Measurements from ENCODE around the gene SORCS2. TPM values are rescaled to one million over a fixed set of nuclear protein-coding genes. Genes with fewer than 3 reads are reported as not detected.

Gene SORCS2
- total and polyA plus RNA-seq, 2 of the 13 experiments (the other 11 are each of a cell fraction or from before 2014, with no cell fraction given) = 0.82 to 1.0 TPM

GRCh38 chr4:7515390-7515902 lies 323.1 kb downstream of the SORCS2 start (continued):
- no peak for TF ChIP-seq CEBPZ (IDR thresholded peaks at IDR 0.05; ENCODE audit: low read length)
- TF ChIP-seq ZNF740 (CRISPR knock-in tag; IDR thresholded peaks at IDR 0.05) = 0 out of 2 replicates have a peak, but pooled peaks have one; percentile 16
- no peak for TF ChIP-seq ZNF597 (CRISPR knock-in tag; IDR thresholded peaks at IDR 0.05)
- TF ChIP-seq ZNF703 (CRISPR knock-in tag; IDR thresholded peaks at IDR 0.05; ENCODE audit: borderline replicate concordance) = no peak
- no peak for TF ChIP-seq GMEB2 (CRISPR knock-in tag; IDR thresholded peaks at IDR 0.05; ENCODE audit: low read depth)
- no peak for TF ChIP-seq EZH2 (conservative IDR thresholded peaks at IDR 0.05; ENCODE audit: low read depth, low read length)
- no peak for TF ChIP-seq EHMT2 (IDR thresholded peaks at IDR 0.05; ENCODE audit: borderline replicate concordance, low read depth, low read length)
- no peak for TF ChIP-seq RNF219 (CRISPR knock-in tag; IDR thresholded peaks at IDR 0.05)
- no peak for TF ChIP-seq RORA (CRISPR knock-in tag; IDR thresholded peaks at IDR 0.05)
- TF ChIP-seq ZNF431 (CRISPR knock-in tag; IDR thresholded peaks at IDR 0.05; ENCODE audit: borderline replicate concordance, low read depth) = no peak; the same call in 1 of the 2 replicates
- TF ChIP-seq ZNF639 (CRISPR knock-in tag; conservative IDR thresholded peaks at IDR 0.05) = no peak
- TF ChIP-seq FOXM1 (CRISPR knock-in tag; IDR thresholded peaks at IDR 0.05) = no peak
- no peak for TF ChIP-seq RAD51 (IDR thresholded peaks at IDR 0.05; ENCODE audit: borderline replicate concordance)
- TF ChIP-seq ATF4 (CRISPR knock-in tag; IDR thresholded peaks at IDR 0.05) = peak in 1 of 2 experiments; percentile 89; a peak in 2 of 4 replicates
- 0 out of 2 replicates have a peak, but pooled peaks have one; percentile 13 for TF ChIP-seq ISL2 (CRISPR knock-in tag; IDR thresholded peaks at IDR 0.05)
- no peak; the same call in 1 of the 2 replicates for TF ChIP-seq TRIM24 (CRISPR knock-in tag; IDR thresholded peaks at IDR 0.05)
- TF ChIP-seq MATR3 (CRISPR knock-in tag; IDR thresholded peaks at IDR 0.05) = no peak
- 0 out of 2 replicates have a peak, but pooled peaks have one; percentile 37 for TF ChIP-seq NCOA2 (CRISPR knock-in tag; IDR thresholded peaks at IDR 0.05)
- TF ChIP-seq RBFOX2 (IDR thresholded peaks at IDR 0.05; ENCODE audit: low read depth, low read length) = no peak
